GM19238 (cell line): ENCODE measurements around the gene C5orf24.

Experiments used
- DNase-seq: peaks from one replicate; pipeline ENCODE4 v3.0.0; 2011; ENCODE audit warnings: low spot score; ENCODE audit not compliant: insufficient read length

C5orf24 gene

GRCh38 chr5:134905246-134905996 is 59.7 kb downstream of the C5orf24 start:
- peak; percentile 29 for DNase-seq

DNA sequence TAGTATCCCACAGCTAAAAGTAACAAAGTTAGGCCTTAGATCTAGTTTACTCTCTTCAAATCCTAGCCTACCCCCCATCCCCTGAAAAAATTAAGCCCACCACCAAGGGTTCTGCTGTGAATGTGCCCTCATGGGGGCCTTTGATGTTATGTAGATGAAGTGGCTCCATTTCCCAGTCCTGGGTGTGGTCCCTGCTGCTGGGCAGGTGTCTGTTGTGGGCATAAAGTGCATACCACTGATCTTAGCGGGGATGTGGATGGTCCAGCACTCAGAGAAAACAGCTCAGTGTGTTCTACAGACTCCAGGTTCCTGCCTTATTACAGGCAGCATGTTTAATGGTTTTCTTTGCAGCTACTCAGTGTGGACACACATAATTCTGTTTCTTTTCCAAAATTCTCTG is 61.0 kb downstream of the C5orf24 start:
- DNase-seq, result no peak
